ENCODE data around the gene ARMC10. TPM values are rescaled to one million over a fixed set of nuclear protein-coding genes. Genes with fewer than 3 reads are reported as not detected.
"Not testable (repeated sequence)": the region's sequence is repeated elsewhere in the genome, so short reads cannot be mapped to it uniquely, and the experiment has no call there.

ARMC10 gene
- total RNA-seq, 1 donor = 35.0 TPM

DNA sequence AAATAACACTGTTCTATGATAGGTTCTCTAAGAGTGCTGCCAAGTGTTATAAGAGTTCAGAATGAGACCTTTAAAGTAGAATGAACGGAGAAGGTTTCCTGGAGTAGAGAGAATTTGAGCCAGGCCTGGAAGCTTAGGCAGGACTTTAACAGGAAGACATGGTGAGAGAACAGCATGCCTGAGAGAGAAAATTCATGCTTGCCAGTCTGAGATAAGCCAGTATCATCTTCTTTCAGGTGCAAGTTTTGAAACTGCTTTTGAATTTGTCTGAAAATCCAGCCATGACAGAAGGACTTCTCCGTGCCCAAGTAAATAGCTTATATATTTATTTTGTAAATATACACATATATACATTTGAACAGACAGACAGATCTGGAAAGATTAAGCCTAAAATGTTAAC, 22.1 kb downstream of the ARMC10 start:
- H3K4me3 ChIP-seq (ENCODE audit: low read depth, low read length) = no peak overlapping the region
- no peak for DNase-seq (ENCODE audit: low read depth)
- TF ChIP-seq, protein P1, sequence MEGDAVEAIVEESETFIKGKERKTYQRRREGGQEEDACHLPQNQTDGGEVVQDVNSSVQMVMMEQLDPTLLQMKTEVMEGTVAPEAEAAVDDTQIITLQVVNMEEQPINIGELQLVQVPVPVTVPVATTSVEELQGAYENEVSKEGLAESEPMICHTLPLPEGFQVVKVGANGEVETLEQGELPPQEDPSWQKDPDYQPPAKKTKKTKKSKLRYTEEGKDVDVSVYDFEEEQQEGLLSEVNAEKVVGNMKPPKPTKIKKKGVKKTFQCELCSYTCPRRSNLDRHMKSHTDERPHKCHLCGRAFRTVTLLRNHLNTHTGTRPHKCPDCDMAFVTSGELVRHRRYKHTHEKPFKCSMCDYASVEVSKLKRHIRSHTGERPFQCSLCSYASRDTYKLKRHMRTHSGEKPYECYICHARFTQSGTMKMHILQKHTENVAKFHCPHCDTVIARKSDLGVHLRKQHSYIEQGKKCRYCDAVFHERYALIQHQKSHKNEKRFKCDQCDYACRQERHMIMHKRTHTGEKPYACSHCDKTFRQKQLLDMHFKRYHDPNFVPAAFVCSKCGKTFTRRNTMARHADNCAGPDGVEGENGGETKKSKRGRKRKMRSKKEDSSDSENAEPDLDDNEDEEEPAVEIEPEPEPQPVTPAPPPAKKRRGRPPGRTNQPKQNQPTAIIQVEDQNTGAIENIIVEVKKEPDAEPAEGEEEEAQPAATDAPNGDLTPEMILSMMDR (IDR thresholded peaks at IDR 0.05; ENCODE audit: insufficient read depth, low read depth, low read length) = no peak

DNA sequence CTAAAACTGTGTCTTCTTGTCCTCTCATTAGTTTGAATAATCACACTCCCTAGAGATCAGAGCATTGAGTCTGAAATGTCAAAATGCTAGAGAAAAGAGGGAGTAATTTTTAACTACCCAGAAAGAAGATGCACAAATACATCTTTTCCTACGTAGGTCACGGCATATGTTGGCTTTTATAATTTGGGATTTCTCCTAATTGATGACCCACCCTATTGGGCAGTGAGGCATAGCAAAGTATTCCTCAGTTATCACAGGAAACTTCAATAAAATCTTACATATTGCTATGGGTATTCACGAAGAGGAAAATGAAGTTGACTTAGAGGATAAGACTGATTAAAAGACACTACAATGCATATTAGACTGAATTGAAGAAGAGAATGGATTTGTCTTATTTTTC, 25.4 kb downstream of the ARMC10 start:
- DNase-seq (ENCODE audit: low read depth) = no peak
- TF ChIP-seq, protein P1 (IDR thresholded peaks at IDR 0.05; ENCODE audit: insufficient read depth, low read depth, low read length) = no peak
- no peak overlapping the region for H3K4me3 ChIP-seq (ENCODE audit: low read depth, low read length)

DNA sequence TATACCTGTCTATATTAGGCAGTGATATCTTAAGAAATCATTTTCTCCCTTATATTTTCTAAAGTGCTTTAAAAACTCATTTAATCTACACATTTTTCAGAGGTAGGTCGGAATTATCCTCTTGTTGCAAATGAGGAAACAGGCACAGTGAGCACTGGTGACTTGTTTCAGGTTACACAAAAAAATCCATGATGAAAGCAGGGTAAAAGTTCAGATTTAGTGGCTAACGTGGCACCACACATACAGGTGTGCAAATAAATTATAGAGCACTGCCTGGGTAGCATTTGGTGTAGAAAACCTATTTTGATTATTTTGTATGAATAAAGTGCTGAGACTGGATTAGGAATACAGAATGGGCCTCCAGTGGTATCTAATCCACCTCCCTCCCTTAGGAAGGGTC, 26.6 kb downstream of the ARMC10 start:
- H3K4me3 ChIP-seq (ENCODE audit: low read depth, low read length) = no peak overlapping the region
- TF ChIP-seq, protein P1 (IDR thresholded peaks at IDR 0.05; ENCODE audit: insufficient read depth, low read depth, low read length) = no peak
- no peak for DNase-seq (ENCODE audit: low read depth)

DNA sequence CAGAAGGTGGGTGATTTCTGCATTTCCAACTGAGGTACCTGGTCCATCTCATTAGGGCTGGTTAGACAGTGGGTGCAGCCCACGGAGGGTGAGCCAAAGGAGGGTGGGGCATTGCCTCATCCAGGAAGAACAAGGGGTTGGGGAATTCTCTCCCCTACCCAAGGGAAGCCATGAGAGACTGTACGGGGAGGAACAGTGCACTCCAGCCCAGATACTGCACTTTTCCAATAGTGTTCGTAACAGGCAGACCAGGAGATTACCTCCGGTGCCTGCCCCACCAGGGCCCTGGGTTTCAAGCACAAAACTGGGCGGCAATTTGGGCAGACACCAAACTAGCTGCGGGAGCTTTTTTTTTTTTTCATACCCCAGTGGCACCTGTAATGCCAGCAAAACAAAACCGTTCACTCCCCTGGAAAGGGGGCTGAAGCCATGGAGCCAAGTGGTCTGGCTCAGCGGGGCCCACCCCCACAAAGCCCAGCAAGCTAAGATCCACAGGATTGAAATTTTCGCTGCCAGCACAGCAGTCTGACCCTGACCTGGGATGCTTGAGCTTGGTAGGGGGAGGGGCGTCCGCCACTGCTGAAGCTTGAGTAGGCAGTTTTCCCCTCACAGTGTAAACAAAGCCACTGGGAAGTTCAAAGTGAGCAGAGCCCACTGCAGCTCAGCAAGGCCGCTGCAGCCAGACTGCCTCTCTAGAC, 31.2 kb downstream of the ARMC10 start:
- TF ChIP-seq, protein P1 (IDR thresholded peaks at IDR 0.05; ENCODE audit: insufficient read depth, low read depth, low read length) = no peak
- H3K4me3 ChIP-seq (ENCODE audit: low read depth, low read length) = peak overlapping the region; percentile 17
- peak; percentile 51 for DNase-seq (ENCODE audit: low read depth)

DNA sequence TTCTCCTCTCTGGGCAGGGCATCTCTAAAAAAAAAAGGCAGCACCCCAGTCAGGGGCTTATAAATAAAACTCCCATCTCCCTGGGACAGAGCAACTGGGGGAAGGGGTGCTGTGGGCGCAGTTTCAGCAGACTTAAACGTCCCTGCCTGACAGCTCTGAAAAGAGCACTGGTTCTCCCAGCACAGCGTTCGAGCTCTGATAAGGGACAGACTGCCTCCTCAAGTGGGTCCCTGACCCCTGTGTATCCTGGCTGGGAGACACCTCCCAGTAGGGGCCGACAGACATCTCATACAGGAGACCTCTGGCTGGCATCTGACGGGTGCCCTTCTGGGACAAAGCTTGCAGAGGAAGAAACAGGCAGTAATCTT, 31.7 kb downstream of the ARMC10 start:
- DNase-seq (ENCODE audit: low read depth); H3K4me3 ChIP-seq (ENCODE audit: low read depth, low read length): not testable (repeated sequence)

DNA sequence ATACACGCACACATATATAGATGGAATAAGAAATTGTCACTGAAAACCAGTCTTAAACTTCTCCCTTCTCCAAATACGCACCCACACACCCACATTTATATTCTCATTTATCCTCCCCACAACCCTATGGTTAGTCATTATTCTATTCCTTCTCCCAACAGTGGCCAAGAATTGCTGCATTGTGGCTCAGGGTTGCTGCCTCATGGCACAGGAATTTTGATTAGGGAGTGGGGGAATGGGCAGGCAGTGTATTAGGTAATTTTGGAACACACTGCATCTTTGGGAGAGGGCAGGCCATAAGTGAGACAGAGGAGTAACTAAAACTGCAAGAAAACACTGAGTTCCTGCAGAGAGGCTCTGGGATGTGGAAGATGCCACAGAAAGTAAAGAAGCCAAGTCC, 38.2 kb downstream of the ARMC10 start:
- TF ChIP-seq, protein P1 (IDR thresholded peaks at IDR 0.05; ENCODE audit: insufficient read depth, low read depth, low read length) = no peak
- H3K4me3 ChIP-seq (ENCODE audit: low read depth, low read length) = no peak overlapping the region
- peak; percentile 52 for DNase-seq (ENCODE audit: low read depth)

DNA sequence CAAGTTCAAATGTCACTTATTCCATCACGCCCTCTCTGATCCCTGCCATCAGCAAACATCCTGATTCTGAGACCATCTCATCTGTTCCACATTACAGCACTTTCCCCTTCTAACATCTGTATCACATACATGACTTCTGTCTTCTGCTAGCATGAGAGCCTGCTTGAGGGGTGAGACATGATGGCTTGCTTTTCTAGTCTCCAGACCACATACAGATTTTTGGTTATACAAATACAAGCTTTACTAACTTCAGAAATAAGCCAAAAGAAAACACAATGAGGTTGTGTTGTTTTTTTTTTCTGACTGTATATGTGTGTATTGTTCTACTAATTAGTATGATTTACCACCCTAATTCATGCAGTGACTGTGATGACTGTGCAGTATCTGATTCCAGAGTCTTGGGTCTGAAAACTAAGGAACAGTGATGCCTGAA, 39.7 kb downstream of the ARMC10 start:
- DNase-seq (ENCODE audit: low read depth) = no peak
- TF ChIP-seq, protein P1 (IDR thresholded peaks at IDR 0.05; ENCODE audit: insufficient read depth, low read depth, low read length) = no peak
- no peak overlapping the region for H3K4me3 ChIP-seq (ENCODE audit: low read depth, low read length)

Data from fibroblast of villous mesenchyme (primary cell).